ENCODE results near the gene SENP1. TPM values are rescaled to one million over a fixed set of nuclear protein-coding genes. Genes with fewer than 3 reads are reported as not detected.

The SENP1 gene
- polyA plus RNA-seq, 3 donors, result 22.1 to 27.4 (median 23.5) TPM

GRCh38 chr12:48027183-48028002, 78.5 kb downstream of the SENP1 start:
- DNase-seq (ENCODE audit: extremely low read depth in 1 of 11, low read depth in 9 of 11, low spot score in 4 of 11), result no peak

- DNase-seq (ENCODE audit: extremely low read depth in 1 of 11, low read depth in 9 of 11, low spot score in 4 of 11), result no peak
Measured at GRCh38 chr12:48026060-48026827, 79.6 kb downstream of the SENP1 start.

GRCh38 chr12:48025281-48025680, 80.6 kb downstream of the SENP1 start:
- no peak for DNase-seq (ENCODE audit: extremely low read depth in 1 of 11, low read depth in 9 of 11, low spot score in 4 of 11)

- no peak for DNase-seq (ENCODE audit: extremely low read depth in 1 of 11, low read depth in 9 of 11, low spot score in 4 of 11)
Measured at GRCh38 chr12:48024735-48025134, 81.1 kb downstream of the SENP1 start.

GRCh38 chr12:48023386-48023785, 82.5 kb downstream of the SENP1 start:
- no peak for DNase-seq (ENCODE audit: extremely low read depth in 1 of 11, low read depth in 9 of 11, low spot score in 4 of 11)

- no peak for DNase-seq (ENCODE audit: extremely low read depth in 1 of 11, low read depth in 9 of 11, low spot score in 4 of 11)
Measured at GRCh38 chr12:48022676-48023385, 83.0 kb downstream of the SENP1 start.

GRCh38 chr12:48022180-48022521, 83.7 kb downstream of the SENP1 start:
- DNase-seq (ENCODE audit: extremely low read depth in 1 of 11, low read depth in 9 of 11, low spot score in 4 of 11), result no peak

GRCh38 chr12:48021485-48022179, 84.2 kb downstream of the SENP1 start:
- no peak for DNase-seq (ENCODE audit: extremely low read depth in 1 of 11, low read depth in 9 of 11, low spot score in 4 of 11)

GRCh38 chr12:48019639-48020265, 86.1 kb downstream of the SENP1 start:
- no peak for DNase-seq (ENCODE audit: extremely low read depth in 1 of 11, low read depth in 9 of 11, low spot score in 4 of 11)

GRCh38 chr12:48018618-48018995, 87.3 kb downstream of the SENP1 start:
- no peak for DNase-seq (ENCODE audit: extremely low read depth in 1 of 11, low read depth in 9 of 11, low spot score in 4 of 11)

GRCh38 chr12:48017921-48018617, 87.8 kb downstream of the SENP1 start:
- no peak for DNase-seq (ENCODE audit: extremely low read depth in 1 of 11, low read depth in 9 of 11, low spot score in 4 of 11)

GRCh38 chr12:48017496-48017895, 88.4 kb downstream of the SENP1 start:
- DNase-seq (ENCODE audit: extremely low read depth in 1 of 11, low read depth in 9 of 11, low spot score in 4 of 11), result no peak

- no peak for DNase-seq (ENCODE audit: extremely low read depth in 1 of 11, low read depth in 9 of 11, low spot score in 4 of 11)
Measured at GRCh38 chr12:48016373-48017020, 89.4 kb downstream of the SENP1 start.

- DNase-seq (ENCODE audit: extremely low read depth in 1 of 11, low read depth in 9 of 11, low spot score in 4 of 11), result no peak
Measured at GRCh38 chr12:48015954-48016353, 89.9 kb downstream of the SENP1 start.

GRCh38 chr12:48015129-48015528, 90.8 kb downstream of the SENP1 start:
- DNase-seq (ENCODE audit: extremely low read depth in 1 of 11, low read depth in 9 of 11, low spot score in 4 of 11), result no peak

- no peak for DNase-seq (ENCODE audit: extremely low read depth in 1 of 11, low read depth in 9 of 11, low spot score in 4 of 11)
Measured at GRCh38 chr12:48013287-48013686, 92.6 kb downstream of the SENP1 start.

- no peak for DNase-seq (ENCODE audit: extremely low read depth in 1 of 11, low read depth in 9 of 11, low spot score in 4 of 11)
Measured at GRCh38 chr12:48012070-48012469, 93.8 kb downstream of the SENP1 start.
